HG02678 (cell line): Measurements from ENCODE around the gene COPZ1.

Experiments
- ATAC-seq: cut with Tn5 transposase; IDR thresholded peaks from one replicate; pipeline ENCODE4 v1.9.1; 2021; ENCODE audit warnings: mild to moderate bottlenecking, moderate library complexity; ENCODE audit not compliant: unreplicated experiment

Gene COPZ1

GRCh38 chr12:54390668-54391551 is 66.0 kb downstream of the COPZ1 start:
- ATAC-seq = no peak

GRCh38 chr12:54392485-54393206 is 67.7 kb downstream of the COPZ1 start:
- no peak for ATAC-seq

- ATAC-seq = no peak
Observed at GRCh38 chr12:54393207-54393609, 68.3 kb downstream of the COPZ1 start.

GRCh38 chr12:54393743-54394142 is 68.8 kb downstream of the COPZ1 start:
- ATAC-seq = no peak

- no peak for ATAC-seq
Observed at GRCh38 chr12:54394281-54394719, 69.4 kb downstream of the COPZ1 start.

- no peak for ATAC-seq
Observed at GRCh38 chr12:54394986-54395385, 70.1 kb downstream of the COPZ1 start.

GRCh38 chr12:54395545-54395944 is 70.6 kb downstream of the COPZ1 start:
- ATAC-seq = no peak

GRCh38 chr12:54397157-54397556 is 72.2 kb downstream of the COPZ1 start:
- no peak for ATAC-seq

GRCh38 chr12:54398218-54398617 is 73.3 kb downstream of the COPZ1 start:
- no peak for ATAC-seq

GRCh38 chr12:54398995-54399793 is 74.3 kb downstream of the COPZ1 start:
- peak; percentile 79 for ATAC-seq

GRCh38 chr12:54401119-54401518 is 76.2 kb downstream of the COPZ1 start:
- no peak for ATAC-seq
